HL-60/S4 treated with phorbol 12-myristate 13-acetate at 8.2 ng/mL for 4 days and 3 days (cell line): ENCODE data around the gene DCBLD2.
"Not testable (repeated sequence)": the region's sequence is repeated elsewhere in the genome, so short reads cannot be mapped to it uniquely, and the experiment has no call there.

Source experiments
- in situ Hi-C: fragments of 300-500 bp; cut with MboI; formaldehyde crosslinking; loops from 2 replicates; pipeline ENCODE4 v1.15.0; 2022; ENCODE audit warnings: low sequenced_read_pairs

Gene DCBLD2

GRCh38 chr3:98843266-98843959 lies 58.1 kb downstream of the DCBLD2 start:
- in situ Hi-C loops = no loop called here

- in situ Hi-C loops = no loop called here
Measured at GRCh38 chr3:98839846-98840245, 61.6 kb downstream of the DCBLD2 start.

- in situ Hi-C loops = not testable (repeated sequence)
Measured at GRCh38 chr3:98831060-98831459, 70.4 kb downstream of the DCBLD2 start.

- in situ Hi-C loops = no loop called here
Measured at GRCh38 chr3:98829246-98829832, 72.2 kb downstream of the DCBLD2 start.

GRCh38 chr3:98827221-98827920 lies 74.1 kb downstream of the DCBLD2 start:
- in situ Hi-C loops = no loop called here

GRCh38 chr3:98826126-98826525 lies 75.4 kb downstream of the DCBLD2 start:
- in situ Hi-C loops = no loop called here

GRCh38 chr3:98824256-98824655 lies 77.2 kb downstream of the DCBLD2 start:
- in situ Hi-C loops = loop anchor here (25.0 kb wide), 1 partner anchor 338 kb away; no protein-coding TSS in a partner anchor

GRCh38 chr3:98823791-98824190 lies 77.7 kb downstream of the DCBLD2 start:
- in situ Hi-C loops = loop anchor here (25.0 kb wide), 1 partner anchor 339 kb away; no protein-coding TSS in a partner anchor

- in situ Hi-C loops = loop anchor here (25.0 kb wide), 1 partner anchor 341 kb away; no protein-coding TSS in a partner anchor
Measured at GRCh38 chr3:98821063-98821462, 80.4 kb downstream of the DCBLD2 start.

- in situ Hi-C loops = loop anchor here (10.0 to 25.0 kb wide), 2 partner anchors 223 to 345 kb away; partner anchors contain the start of gene CPOX
Measured at GRCh38 chr3:98817547-98818041, 83.9 kb downstream of the DCBLD2 start.

- in situ Hi-C loops = loop anchor here (10.0 to 25.0 kb wide), 2 partner anchors 220 to 347 kb away; partner anchors contain the start of gene CPOX
Measured at GRCh38 chr3:98814817-98815420, 86.6 kb downstream of the DCBLD2 start.

GRCh38 chr3:98812851-98813374 lies 88.6 kb downstream of the DCBLD2 start:
- in situ Hi-C loops = loop anchor here (10.0 to 25.0 kb wide), 2 partner anchors 218 to 349 kb away; partner anchors contain the start of gene CPOX

GRCh38 chr3:98811048-98811447 lies 90.4 kb downstream of the DCBLD2 start:
- in situ Hi-C loops = loop anchor here (10.0 to 25.0 kb wide), 2 partner anchors 216 to 351 kb away; partner anchors contain the start of gene CPOX

GRCh38 chr3:98809557-98809956 lies 91.9 kb downstream of the DCBLD2 start:
- in situ Hi-C loops = loop anchor here (25.0 kb wide), 1 partner anchor 353 kb away; no protein-coding TSS in a partner anchor

GRCh38 chr3:98808071-98808470 lies 93.4 kb downstream of the DCBLD2 start:
- in situ Hi-C loops = loop anchor here (25.0 kb wide), 1 partner anchor 354 kb away; no protein-coding TSS in a partner anchor

- in situ Hi-C loops = loop anchor here (25.0 kb wide), 1 partner anchor 355 kb away; no protein-coding TSS in a partner anchor
Measured at GRCh38 chr3:98807561-98807960, 93.9 kb downstream of the DCBLD2 start.

GRCh38 chr3:98807011-98807410 lies 94.5 kb downstream of the DCBLD2 start:
- in situ Hi-C loops = loop anchor here (25.0 kb wide), 1 partner anchor 355 kb away; no protein-coding TSS in a partner anchor

- in situ Hi-C loops = loop anchor here (25.0 kb wide), 1 partner anchor 356 kb away; no protein-coding TSS in a partner anchor
Measured at GRCh38 chr3:98806521-98806920, 95.0 kb downstream of the DCBLD2 start.

GRCh38 chr3:98805571-98805970 lies 95.9 kb downstream of the DCBLD2 start:
- in situ Hi-C loops = loop anchor here (25.0 kb wide), 1 partner anchor 357 kb away; no protein-coding TSS in a partner anchor
